UCSD-AML1 (cell line): ENCODE data around the gene WRAP73.
"Not testable (repeated sequence)": the region's sequence is repeated elsewhere in the genome, so short reads cannot be mapped to it uniquely, and the experiment has no call there.

Source experiments
- DNase-seq: peaks from one replicate; lab custom pipeline; 2025; ENCODE audit not compliant: unreplicated experiment; lab: John Stamatoyannopoulos, UW

The WRAP73 gene

DNA sequence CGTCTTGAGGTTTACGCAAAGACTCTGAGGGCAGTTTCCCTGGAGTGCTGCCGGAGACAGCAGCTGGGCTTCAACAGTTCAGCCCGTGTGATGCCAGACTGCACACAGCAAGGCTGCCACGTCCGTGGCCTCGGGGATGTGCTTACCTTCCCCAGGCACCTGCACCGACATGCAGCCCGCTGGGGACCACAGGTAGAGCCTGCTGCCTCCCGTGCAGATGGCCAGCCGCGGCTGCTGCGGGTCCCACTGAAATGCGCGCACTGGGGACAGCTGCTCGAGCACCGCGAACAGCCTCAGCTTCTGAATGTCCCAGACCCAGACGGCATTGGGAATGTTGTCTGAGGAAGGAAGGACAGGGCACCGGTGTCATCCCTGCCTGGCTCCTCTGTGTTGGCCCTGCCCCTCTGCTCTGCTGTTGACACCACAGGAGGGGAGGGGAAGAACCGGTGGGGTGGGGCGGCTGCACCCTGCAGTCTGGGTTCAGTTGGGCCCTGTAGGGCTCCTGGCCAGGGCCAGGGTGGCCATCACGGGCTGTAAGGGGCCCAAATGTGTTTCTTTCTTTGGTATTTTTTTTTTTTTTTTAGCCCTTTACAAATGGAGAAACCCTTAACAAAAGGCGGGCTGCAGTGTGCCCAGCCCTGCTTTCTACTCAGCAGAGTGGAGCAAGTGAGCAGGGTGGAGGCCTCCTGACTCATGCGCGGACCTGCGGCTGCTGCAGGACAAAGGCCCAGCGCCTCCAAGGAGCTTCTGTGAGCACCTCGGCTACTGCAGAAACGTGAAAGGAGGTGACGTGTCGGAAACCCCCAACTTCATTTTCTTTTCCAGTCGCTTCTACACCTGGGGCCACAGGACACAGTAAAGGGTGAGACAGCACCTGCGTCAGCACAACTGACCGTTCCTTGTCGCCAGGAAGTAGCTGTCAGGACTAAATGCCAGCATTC is 18.3 kb downstream of the WRAP73 start:
- DNase-seq = no peak

DNA sequence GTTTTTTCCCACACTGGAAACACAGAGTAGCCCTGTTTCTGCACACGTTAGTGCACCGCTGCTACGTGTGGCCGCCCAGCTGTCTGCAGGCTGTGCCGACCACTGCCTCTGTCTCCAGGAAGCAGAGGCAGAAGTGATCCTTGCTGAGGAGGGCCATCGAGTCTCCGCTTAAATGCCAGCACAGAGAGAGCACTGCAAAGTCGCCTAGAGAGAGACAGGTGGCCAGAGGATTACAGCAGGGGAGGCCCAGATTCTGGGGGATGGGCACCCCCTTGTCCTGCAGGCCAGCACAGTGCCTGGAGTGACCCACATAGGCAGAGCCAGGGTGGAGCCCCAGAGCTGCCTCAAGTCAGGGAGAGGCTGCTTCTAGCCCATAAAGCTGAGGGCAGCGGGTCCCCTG is 19.0 kb downstream of the WRAP73 start:
- no peak for DNase-seq

DNA sequence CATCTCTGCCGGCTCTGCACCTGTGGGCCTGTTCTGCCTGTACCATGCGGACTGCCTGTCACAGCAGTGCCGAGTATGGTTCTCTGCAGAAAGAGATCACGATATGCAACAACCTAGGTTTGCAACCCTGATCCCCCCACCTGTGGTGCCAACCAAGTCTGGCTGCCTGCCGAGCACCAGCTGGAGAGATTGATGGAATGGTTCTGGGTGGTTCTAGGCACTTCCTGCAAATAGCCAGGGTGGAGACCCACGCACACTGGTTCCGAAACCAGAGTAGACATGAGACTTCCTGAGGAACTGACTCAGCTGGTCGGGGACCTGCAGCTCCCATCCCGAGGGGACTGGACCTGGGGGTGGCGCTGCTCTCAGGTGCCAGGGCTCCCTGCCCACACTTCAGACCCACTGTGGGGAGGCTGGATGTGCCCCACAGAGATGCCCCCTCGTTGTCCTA is 19.7 kb downstream of the WRAP73 start:
- no peak for DNase-seq

DNA sequence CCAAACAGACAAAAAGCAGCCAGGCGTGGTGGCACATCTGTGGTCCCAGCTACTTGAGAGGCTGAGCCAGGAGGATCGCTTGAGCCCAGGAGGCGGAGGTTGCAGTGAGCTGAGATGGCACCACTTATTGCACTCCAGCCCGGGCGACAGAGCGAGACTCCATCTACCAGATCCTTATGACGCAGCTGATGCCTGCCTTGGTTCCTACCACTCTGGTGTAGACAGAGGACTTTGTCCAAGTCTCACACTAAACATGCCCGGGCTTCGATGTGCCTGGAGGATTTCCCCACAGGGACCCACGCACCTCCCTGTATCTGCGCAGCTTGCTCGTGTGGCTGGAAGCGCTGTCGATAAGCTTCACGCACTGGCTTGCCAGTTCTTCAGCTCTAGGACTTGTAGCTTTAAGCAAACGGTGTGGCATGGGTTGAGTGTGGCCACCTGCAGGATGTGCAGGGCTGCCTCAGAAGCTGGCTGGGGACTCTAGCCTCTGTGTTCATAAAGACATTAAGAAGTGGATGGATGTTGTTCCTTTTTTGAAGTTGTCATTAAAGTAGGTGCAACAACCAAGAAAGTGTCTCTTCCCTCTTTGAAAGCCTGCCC is 20.2 kb downstream of the WRAP73 start:
- no peak for DNase-seq

DNA sequence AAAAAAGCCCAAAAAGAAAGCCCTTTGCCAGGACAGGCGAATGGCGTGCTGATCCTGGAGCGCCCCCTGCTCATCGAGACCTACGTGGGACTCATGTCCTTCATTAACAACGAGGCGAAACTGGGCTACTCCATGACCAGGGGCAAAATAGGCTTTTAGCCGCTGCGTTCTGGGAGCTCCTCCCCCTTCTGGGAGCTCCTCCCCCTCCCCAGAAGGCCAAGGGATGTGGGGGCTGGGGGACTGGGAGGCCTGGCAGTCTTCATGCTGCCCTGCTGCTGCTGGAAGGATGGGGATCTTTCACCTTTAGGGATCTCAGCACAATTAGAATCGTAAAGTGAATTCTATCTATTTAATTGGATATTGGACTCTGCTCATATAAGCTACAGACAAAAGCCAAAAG is 21.5 kb downstream of the WRAP73 start:
- no peak for DNase-seq

DNA sequence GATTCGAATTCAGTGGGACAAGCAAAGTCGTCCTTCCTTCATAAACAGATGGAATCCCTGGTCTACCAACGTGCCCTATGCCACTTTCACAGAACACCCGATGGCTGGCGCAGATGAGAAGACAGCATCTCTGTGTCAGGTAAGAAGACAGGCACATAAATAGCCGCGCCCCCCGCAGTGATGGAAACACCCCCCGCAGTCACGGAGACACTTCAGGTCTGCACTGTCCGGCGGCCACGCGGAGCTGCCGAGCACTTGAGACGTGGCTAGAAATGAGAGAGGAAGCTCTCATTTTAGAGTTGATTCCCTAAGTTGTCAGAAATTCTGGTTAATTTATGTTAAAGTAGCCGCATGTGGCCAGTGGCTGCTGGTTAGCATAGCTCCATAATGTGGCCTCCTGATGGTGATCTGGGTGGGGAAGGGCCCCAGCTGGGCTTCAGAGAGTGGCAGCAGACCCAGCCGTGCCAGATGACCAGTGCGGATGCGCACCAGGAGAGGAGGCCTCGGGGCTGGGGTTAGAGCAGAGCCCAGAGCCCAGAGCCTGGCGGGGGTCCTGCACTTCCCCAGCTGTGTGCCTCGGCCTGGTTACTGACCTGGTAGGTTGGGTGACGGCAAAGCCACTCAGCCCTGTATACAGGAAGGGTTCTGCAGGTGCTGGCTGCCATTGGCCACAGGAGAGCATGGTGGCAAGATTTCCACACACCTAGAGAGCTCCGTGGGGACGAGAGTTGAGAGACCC is 22.2 kb downstream of the WRAP73 start:
- DNase-seq = no peak

DNA sequence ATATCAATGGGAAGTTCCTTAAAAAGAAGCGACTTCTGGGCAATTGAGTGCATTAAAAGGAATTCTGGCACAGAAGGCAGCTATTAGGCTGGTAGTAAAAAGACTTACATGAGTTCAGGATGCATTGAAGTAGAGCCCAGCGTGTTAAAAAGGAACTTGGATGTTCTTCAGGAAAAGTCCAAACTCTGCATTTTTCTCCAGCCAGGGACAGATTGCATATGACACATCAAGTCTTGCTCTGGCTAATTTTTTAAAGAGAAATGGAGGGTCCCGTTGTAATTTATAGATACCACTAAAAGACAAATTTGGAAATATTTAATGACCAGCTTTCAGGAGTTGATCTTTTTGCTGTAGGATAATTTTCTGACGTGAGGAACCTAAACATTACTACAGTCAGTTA is 23.9 kb downstream of the WRAP73 start:
- no peak for DNase-seq

DNA sequence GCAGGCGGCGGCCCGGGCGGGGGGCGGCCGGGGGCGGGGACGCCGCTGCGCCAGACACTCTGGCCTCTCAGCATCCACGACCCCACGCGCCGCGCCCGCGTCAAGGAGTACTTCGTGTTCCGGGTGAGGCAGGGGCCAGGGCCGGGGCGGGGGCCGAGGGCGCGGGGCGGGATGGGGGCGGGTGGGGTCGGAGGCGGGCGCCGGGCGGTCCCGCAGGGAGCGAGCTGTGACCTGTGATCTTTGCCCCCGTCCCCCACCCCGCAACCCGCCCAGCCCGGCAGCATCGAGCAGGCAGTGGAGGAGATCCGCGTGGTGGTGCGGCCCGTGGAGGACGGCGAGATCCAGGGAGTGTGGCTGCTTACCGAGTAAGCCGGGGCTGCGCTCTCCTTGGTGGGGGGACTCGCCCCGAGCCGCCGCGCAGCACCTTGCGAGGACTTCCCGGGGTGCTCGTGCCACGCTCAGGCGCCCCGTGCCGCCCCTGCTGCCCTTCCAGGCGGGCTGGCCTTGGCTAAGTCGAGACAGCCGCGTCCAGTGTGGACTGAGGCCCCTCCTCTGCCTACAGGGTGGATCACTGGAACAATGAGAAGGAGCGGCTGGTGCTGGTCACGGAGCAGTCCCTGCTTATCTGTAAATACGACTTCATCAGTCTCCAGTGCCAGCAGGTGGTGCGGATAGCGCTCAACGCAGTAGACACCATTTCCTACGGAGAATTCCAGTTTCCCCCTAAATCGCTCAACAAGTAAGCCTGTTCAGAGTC is 24.6 kb downstream of the WRAP73 start:
- DNase-seq = peak; percentile 41

DNA sequence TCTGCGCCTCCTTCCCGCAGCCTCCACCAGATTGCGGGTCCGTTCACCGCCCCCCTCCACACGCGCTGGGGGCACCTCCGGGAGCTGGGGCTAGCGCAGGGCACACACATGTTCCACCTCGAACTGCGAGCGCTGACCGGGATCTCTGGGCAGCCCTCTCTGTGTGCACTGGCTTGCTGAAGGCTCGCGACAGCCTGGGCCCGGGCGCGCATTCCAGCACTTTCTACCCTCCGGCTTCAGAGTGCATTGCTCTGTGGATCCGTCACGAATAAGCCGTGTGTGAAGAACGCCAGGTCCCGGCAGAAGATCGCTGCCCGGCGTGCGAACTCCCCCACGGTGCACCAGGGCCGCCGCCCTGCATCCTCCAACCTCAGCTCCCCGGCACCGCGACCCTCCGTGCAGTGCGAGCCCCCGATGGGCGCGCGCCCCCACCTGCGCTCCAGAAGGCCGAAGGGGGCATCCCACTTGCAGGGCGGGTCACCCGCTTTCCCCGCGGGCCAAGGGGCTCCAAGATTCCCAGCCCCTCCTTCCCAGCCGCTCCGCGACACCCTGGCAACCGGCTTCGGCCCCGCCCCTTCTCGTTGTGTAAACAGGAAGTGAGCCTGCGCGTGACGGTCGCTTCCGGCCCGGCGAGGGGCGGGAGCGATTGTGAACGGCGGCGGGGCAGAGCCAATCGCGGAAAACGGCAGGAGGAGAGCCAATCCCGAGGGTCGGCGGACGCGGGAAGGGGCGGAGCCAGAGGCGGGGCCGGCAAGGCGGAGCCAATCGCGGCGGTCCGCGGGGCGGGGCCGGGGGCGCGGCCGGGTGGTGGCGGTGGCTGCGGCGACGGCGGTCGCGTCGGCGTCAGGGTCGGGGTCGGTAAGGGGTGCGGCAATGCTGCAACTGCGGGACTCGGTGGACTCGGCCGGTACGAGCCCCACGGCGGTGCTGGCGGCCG is 25.4 kb downstream of the WRAP73 start, which contains the start of gene TPRG1L:
TPRG1L (plus strand) TSS at position 816 of the 937 bp plus-strand sequence; CDS start at position 874, 58 bp downstream.
- DNase-seq = peak; percentile 98

DNA sequence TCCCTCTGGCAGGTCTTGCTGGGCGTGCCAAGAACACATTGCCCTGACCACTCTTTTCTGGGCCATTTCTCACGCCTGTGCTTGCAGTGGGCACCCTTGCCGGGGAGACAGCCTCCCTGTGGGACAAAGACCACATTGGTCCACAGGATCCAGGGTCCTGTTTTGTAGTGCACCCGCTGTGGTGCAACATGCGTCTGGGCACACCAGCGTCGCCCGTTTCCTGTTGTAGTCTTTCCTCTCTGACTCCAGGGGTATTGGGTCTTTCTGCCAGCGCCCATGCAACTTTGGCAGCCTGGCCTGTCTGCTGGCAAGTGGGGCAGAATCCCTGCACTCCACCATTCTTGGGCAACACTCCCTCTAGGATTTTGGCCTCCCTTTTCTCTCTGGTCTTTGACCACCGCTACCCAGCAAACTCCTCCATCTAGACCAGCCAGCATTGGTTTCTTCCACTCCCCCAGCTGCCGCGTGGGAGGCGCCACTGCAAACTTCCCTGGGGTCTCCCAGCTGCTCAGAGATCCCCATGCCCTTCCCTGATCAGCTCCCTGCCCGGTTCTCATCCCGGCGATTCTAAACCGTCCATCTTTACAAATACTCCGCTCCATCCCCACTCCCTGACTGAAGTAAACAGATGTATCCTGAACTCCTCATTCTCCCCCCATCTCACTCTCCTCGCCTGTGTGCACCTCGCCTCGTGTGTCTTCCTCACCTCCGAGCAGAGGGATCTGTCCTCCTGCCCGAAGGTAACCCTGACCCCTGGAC is 26.3 kb downstream of the WRAP73 start:
- DNase-seq = no peak

DNA sequence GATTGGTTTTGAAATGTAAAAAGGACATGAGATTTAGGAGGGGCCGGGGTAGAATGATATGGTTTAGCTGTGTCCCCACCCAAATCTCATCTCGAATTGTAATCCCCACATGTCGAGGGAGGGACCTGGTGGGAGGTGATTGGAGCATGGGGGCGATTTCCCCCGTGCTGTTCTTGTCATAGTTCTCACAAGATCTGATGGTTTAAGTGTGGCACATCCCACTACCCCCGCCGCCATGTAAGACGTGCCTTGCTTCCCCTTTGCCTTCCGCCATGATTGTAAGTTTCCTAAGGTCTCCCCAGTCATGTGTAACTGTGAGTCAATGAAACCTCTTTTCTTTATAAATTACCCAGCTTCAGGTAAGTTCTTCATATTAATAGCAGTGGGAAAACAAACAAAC is 27.8 kb downstream of the WRAP73 start:
- DNase-seq = not testable (repeated sequence)

DNA sequence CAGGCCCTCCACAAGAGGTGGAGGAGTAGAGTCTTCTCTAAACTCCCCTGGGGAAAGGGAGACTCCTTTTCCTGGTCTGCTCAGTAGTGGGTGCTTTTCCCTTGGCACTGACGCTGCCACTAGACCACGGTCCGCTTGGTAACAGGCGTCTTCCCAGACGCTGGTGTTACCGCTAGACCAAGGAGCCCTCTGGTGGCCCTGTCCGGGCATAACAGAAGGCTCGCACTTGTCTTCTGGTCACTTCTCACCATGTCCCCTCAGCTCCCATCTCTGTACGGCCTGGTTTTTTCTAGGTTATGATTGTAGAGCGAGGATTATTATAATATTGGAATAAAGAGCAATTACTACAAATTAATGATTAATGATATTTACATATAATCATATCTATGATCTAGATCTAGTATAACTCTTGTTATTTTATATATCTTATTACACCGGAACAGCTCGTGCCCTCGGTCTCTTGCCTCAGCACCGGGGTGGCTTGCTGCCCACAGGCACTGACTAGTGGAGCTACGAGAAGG is 28.7 kb downstream of the WRAP73 start:
- DNase-seq = peak; percentile 54

DNA sequence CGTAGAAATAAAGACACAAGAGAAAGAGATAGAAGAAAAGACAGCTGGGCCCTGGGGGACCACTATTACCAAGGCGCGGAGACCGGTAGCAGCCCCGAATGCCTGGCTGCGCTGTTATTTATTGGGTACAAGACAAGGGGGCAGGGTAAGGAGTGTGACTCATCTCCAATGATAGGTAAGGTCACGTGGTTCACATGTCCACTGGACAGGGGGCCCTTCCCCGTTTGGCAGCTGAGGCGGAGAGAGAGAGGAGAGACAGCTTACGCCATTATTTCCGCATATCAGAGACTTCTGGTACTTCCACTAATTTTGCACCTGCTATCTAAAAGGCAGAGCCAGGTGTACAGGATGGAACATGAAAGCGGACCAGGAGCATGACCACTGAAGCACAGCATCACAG is 29.2 kb downstream of the WRAP73 start:
- DNase-seq = no peak

DNA sequence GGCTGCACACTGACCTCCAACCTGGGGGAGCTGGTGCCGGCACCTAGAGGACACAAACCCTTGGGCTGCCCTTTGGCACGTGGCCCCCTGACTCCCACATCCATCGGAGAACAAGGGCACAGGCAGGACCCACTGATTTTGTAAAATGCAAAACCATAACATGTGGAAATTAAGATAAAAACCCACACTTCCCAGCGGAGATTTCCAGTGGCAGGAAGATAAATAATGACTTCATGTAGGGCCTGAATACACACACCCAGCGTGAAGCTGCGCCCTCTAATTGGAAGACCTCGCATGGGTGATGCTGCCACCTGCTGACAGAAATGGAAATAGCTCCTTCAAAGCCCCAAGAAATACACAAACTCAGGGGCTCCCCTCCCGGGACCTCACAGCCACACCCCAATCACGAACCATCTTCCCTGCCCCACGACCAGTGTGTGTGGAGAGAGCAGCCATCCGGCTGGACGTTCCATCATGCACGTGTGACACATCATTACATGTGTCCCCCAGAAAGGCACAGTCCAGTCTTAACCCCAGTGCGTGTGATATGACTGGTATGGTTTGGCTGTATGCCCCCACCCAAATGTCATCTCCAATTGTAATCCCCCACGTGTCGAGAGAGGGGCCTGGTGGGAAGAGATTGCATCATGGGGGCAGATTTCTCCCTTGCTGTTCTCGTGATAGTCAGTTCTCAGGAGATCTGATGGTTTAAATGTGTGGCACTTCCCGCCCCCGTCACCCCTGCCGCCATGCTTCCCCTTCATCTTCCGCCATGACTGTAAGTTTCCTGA is 30.8 kb downstream of the WRAP73 start:
- DNase-seq = peak; percentile 78

DNA sequence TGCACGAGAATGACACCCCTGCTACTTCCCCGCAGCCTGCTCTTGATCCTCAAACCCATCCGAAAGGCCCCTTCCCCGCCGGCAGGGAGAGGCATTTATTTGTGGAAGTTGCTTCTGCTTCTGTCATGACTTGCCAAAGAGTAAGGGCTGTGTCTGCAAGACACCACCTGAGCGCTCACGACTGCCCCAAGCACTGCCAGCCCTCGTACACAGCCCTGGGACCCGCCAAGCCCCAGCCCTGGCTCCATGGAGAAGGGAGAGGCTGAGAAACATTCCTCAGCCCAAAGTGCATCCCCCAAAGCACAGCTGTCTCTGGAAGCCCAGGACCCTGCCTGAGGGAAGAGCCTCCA is 31.4 kb downstream of the WRAP73 start:
- DNase-seq = no peak

DNA sequence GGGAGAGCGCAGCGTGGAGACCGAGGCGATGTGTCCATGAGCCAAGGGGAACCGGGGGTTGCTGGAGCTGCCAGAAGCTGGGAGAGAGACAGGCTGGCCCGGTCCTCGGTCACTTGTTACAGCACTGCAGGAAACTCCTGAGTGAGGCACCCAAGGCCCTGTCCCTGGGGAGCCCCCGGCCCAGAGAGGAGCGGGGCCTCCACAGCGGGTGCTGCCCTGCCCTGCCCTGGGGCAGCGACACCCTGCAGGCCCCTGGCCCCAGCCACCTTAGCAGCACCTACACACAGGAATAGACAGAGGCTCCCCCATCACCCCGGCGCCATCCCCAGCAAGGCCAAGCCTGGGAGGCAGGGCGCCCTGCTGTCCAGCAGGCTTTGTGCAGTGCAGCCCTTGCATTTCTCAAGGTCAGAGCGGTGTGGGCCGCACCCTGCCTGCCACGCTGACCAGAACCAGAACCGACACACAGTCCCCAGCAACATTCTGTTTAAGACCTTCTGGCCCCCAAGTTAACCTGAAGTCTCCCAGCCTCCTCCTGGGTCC is 32.0 kb downstream of the WRAP73 start:
- no peak for DNase-seq

DNA sequence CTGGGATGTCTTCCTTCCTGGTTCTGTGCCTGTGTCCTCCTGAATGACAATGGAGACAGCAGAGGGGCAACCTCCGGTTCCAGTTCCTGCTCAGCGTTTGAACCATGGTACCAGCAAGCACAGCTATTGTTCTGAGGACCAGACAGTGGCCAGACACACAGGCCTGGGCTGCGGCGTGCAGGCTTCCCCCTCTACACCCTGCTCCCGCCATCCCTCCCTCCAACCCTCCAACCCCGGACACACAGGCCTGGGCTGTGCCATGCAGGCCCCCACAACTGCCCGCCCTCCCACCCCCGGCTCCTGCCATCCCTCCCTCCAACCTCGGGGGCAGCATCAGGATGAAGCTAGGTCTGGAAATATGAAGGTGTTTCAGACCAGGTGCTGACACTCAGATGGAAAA is 33.0 kb downstream of the WRAP73 start:
- DNase-seq = no peak
